ENCODE data around the gene GTF2H2.
"Not testable (repeated sequence)": the region's sequence is repeated elsewhere in the genome, so short reads cannot be mapped to it uniquely, and the experiment has no call there.

GRCh38 chr5:71031046-71031776 is 36.3 kb downstream of the GTF2H2 start:
- TF ChIP-seq CTCF (IDR thresholded peaks at IDR 0.05); ZFX (IDR thresholded peaks at IDR 0.05; ENCODE audit: borderline replicate concordance): not testable (repeated sequence)

All from 22Rv1 (cell line).